Activated B cell treated with CpG ODN at 0.5 μM for 24 hours (primary cell): ENCODE measurements around the gene DDX1. TPM values are rescaled to one million over a fixed set of nuclear protein-coding genes. Genes with fewer than 3 reads are reported as not detected.

Experiments used
- ATAC-seq: fragments of 200-7000 bp; cut with Tn5 transposase; one replicate; pipeline ENCODE4 v1.10.0; 2021; ENCODE audit warnings: low read depth, mild to moderate bottlenecking, moderate library complexity
- CTCF ChIA-PET: fragments of 350-600 bp; sonication (Branson Sonifier 250); formaldehyde crosslinking; loops from one replicate; lab custom pipeline; 2021; ENCODE audit warnings: antibody characterized with exemption; lab: Charles Lee
- POLR2A ChIA-PET: fragments of 350-600 bp; sonication (Branson Sonifier 250); formaldehyde crosslinking; loops from one replicate; lab custom pipeline; 2021; ENCODE audit warnings: antibody characterized with exemption; lab: Charles Lee
- DNase-seq: peaks from one replicate; pipeline ENCODE4 v3.0.0; 2022
- H3K27ac Mint-ChIP-seq: one replicate; pipeline ENCODE4 v1.8.0; 2020; ENCODE audit warnings: mixed read lengths
- H3K27me3 Mint-ChIP-seq: one replicate; pipeline ENCODE4 v1.8.0; 2021; ENCODE audit warnings: mixed read lengths
- H3K36me3 Mint-ChIP-seq: one replicate; pipeline ENCODE4 v1.8.0; 2021; ENCODE audit warnings: low read depth, mixed read lengths
- H3K4me1 Mint-ChIP-seq: one replicate; pipeline ENCODE4 v1.8.0; 2021; ENCODE audit warnings: mixed read lengths
- H3K4me3 Mint-ChIP-seq: one replicate; pipeline ENCODE4 v1.8.0; 2020; ENCODE audit warnings: mild to moderate bottlenecking, mixed read lengths
- H3K9me3 Mint-ChIP-seq: one replicate; pipeline ENCODE4 v1.8.0; 2020; ENCODE audit warnings: mixed read lengths
- intact Hi-C: fragments of 100-400 bp; cut with micrococcal nuclease; formaldehyde crosslinking; loops from one replicate; pipeline ENCODE4 v1.15.1; 2024
- total RNA-seq: library from RNA; stranded (reverse); gene quantifications from 2 replicates; pipeline ENCODE4 v1.2.3, GENCODE V29; 2022
- TF ChIP-seq, protein P1 (sequence below): fragments of 200-600 bp; IDR thresholded peaks from one replicate; pipeline ENCODE4 v1.8.0; 2022; ENCODE audit warnings: antibody characterized with exemption, mild to moderate bottlenecking

DDX1 gene
- total RNA-seq, 1 donor from 2014 or later, result 74.4 TPM

DNA sequence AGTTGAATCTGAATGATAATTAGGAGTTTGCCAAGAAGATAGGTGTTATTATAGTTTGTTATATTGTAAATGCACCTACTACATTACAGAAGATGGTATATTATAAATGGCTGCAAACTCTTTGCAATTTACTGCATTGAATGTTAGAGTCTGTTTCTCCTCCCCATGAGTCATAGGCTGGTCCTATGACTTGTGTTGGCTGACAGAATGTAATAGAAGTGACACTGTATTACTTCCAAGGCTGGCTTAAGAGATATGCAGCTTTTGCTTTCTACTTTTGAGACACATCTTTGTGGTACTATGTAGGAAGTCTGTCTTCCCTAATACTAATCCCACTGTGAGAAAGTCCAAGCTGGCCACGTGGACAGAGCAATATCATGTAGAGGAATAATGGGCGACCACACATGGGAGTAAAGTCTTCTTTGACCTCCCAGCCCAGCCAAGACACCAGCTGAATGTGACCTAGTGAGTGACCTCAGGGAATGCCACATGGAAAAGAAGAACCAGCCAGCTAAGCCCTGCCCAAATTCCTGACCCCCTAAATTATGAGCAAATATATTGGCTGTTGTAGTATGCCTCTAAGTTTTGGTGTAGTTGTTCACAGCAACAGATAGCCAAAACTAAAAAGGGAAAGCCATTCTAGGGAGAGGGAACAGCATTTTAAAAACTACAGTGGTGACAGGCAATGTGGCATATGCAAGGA, 6.8 kb upstream of the DDX1 start:
- intact Hi-C loops, result no loop called here
- H3K27me3 Mint-ChIP-seq, result peaks cover 5% of the 10 kb centered on the region
- no peaks in the 10 kb centered on the region for H3K9me3 Mint-ChIP-seq

DNA sequence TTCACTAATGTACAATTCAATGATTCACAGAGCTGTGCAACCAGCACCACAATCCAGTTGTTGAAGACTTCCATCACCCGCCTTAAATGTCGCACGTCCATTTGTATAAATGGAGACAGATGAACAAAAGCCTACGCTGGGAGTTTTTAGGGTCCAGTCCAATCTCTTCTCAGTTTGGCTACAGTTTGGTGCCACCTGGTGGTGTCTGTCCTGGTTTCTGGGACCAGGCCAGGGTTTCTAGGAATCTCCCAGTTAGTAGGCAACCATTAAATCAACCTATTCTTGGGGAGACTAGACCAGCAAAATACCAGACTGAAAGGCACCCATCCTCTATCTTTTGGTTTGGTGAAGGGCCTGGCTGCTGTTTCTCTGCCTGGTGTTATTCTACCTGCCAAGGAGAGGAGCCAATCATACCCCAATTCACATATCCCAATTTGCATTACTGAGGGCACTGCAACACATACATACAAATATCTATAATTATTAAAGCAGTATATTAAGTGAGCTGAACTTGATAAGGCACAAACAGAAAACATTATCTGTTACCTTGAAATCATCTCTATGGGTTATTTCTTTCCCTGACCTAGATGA, 3.2 kb upstream of the DDX1 start:
- ChIA-PET CTCF (interaction anchor here (1.2 to 5.2 kb wide), 2 partner anchors 10 to 23 kb away, joined by 3 to 29 read pairs; no protein-coding TSS in a partner anchor), POLR2A (no interaction called here)
- Mint-ChIP-seq H3K4me1 (peaks cover 20% of the 10 kb centered on the region), H3K27me3 (peaks cover 5% of the 10 kb centered on the region), H3K9me3 (no peaks in the 10 kb centered on the region), H3K4me3 (no peak overlapping the region), H3K27ac (no peak overlapping the region), H3K36me3 (peaks cover 6% of the 10 kb centered on the region)
- TF ChIP-seq, protein P1, sequence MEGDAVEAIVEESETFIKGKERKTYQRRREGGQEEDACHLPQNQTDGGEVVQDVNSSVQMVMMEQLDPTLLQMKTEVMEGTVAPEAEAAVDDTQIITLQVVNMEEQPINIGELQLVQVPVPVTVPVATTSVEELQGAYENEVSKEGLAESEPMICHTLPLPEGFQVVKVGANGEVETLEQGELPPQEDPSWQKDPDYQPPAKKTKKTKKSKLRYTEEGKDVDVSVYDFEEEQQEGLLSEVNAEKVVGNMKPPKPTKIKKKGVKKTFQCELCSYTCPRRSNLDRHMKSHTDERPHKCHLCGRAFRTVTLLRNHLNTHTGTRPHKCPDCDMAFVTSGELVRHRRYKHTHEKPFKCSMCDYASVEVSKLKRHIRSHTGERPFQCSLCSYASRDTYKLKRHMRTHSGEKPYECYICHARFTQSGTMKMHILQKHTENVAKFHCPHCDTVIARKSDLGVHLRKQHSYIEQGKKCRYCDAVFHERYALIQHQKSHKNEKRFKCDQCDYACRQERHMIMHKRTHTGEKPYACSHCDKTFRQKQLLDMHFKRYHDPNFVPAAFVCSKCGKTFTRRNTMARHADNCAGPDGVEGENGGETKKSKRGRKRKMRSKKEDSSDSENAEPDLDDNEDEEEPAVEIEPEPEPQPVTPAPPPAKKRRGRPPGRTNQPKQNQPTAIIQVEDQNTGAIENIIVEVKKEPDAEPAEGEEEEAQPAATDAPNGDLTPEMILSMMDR, result no peak
- ATAC-seq (no peak), DNase-seq (no peak)
- intact Hi-C loops, result no loop called here

More for the DNA sequence above, 6.8 kb upstream of the DDX1 start:
- no peak overlapping the region for H3K4me3 Mint-ChIP-seq
- no peak overlapping the region for H3K27ac Mint-ChIP-seq
- ChIA-PET POLR2A (no interaction called here), CTCF (interaction anchor here (1.0 kb wide), 1 partner anchor 8 kb away, joined by 3 read pairs; no protein-coding TSS in a partner anchor)
- ATAC-seq (no peak), DNase-seq (no peak)
- TF ChIP-seq, protein P1, result no peak
- peaks cover 13% of the 10 kb centered on the region for H3K4me1 Mint-ChIP-seq
- H3K36me3 Mint-ChIP-seq, result no peaks in the 10 kb centered on the region

DNA sequence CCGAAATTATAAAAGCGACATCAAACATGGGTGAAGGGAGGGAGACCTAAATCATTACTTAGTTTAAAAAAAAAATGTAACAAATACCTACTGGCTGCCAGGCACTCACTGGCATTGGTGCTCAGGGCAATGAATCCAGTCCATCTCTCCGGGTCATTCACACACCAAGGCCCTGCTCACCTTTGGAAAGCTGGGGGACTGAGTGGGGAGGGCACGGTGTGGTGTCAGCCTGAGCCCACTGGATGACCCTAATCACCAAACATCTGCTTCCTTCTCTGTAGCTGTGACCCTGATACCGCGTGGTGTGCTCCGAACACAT, 336 bp upstream of the DDX1 start:
- H3K27me3 Mint-ChIP-seq, result no peaks in the 10 kb centered on the region
- H3K36me3 Mint-ChIP-seq, result peaks cover 21% of the 10 kb centered on the region
- no peaks in the 10 kb centered on the region for H3K9me3 Mint-ChIP-seq
- intact Hi-C loops, result loop anchor here (1.0 kb wide), 2 partner anchors 30 to 449 kb away; partner anchors contain the start of gene NBAS
- TF ChIP-seq, protein P1, result no peak
- H3K27ac Mint-ChIP-seq, result peak overlapping the region; percentile 91
- ATAC-seq (no peak), DNase-seq (no peak)
- ChIA-PET CTCF (interaction anchor here (5.2 kb wide), 1 partner anchor 13 kb away, joined by 29 read pairs; no protein-coding TSS in a partner anchor), POLR2A (interaction anchor here (1.6 to 2.0 kb wide), 2 partner anchors 14 to 31 kb away, joined by 5 to 19 read pairs; partner anchors contain the start of gene NBAS)
- H3K4me3 Mint-ChIP-seq, result peak overlapping the region; percentile 95
- H3K4me1 Mint-ChIP-seq, result peaks cover 29% of the 10 kb centered on the region

DNA sequence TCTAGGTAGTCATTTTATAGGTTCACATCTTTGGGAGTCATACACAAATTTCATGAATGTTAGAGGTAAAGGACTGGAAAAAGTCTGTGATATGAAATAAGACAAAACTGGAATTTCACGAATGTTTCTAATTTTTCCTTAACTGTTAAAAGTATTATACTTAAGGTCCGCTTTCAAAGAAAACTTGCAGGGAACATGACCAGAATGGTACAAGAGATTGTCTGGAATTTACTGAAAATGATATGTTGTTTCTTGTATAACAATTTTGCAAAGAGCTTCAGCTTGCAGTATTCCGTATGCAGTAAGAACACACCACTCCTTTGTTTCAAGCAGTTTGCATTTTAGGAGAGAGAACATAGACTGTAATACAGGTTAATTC, 1.6 kb downstream of the DDX1 start:
- intact Hi-C loops, result no loop called here
- ChIA-PET CTCF (no interaction called here), POLR2A (interaction anchor here (1.3 kb wide), 1 partner anchor 32 kb away, joined by 3 read pairs; the partner anchor contains the start of gene NBAS)

More for the DNA sequence above, 1.6 kb downstream of the DDX1 start:
- ATAC-seq (no peak), DNase-seq (no peak)
- Mint-ChIP-seq H3K27ac (no peak overlapping the region), H3K9me3 (no peaks in the 10 kb centered on the region), H3K27me3 (no peaks in the 10 kb centered on the region), H3K36me3 (peaks cover 38% of the 10 kb centered on the region), H3K4me1 (peaks cover 29% of the 10 kb centered on the region), H3K4me3 (peak overlapping the region; percentile 95)
- TF ChIP-seq, protein P1, result no peak
